Left renal cortex interstitium (tissue), 4 donors: ENCODE data around the gene RPS13. TPM values are rescaled to one million over a fixed set of nuclear protein-coding genes. Genes with fewer than 3 reads are reported as not detected.
A peak's percentile ranks its signal among the peaks of the same experiment; 100 is the strongest.
"Not testable (repeated sequence)": the region's sequence is repeated elsewhere in the genome, so short reads cannot be mapped to it uniquely, and the experiment has no call there.

Experiments used
- DNase-seq, 4 donors: peaks; one replicate each; pipeline ENCODE4 v3.0.0-alpha.2; 2013; ENCODE audit warnings: low read depth in 4 of 4, low spot score in 2 of 4, missing footprints in 1 of 4
- polyA plus RNA-seq, 4 donors: library from polyadenylated mRNA; unstranded; fragments of 120-200 nt; gene quantifications; one replicate each; pipeline ENCODE4 v1.2.1, GENCODE V29; 2013; ENCODE audit not compliant: insufficient read length in 4 of 4

RPS13 gene
- polyA plus RNA-seq, result 1,000 to 10,000 TPM; 1,109 to 1,444 (median 1,288) TPM

DNA sequence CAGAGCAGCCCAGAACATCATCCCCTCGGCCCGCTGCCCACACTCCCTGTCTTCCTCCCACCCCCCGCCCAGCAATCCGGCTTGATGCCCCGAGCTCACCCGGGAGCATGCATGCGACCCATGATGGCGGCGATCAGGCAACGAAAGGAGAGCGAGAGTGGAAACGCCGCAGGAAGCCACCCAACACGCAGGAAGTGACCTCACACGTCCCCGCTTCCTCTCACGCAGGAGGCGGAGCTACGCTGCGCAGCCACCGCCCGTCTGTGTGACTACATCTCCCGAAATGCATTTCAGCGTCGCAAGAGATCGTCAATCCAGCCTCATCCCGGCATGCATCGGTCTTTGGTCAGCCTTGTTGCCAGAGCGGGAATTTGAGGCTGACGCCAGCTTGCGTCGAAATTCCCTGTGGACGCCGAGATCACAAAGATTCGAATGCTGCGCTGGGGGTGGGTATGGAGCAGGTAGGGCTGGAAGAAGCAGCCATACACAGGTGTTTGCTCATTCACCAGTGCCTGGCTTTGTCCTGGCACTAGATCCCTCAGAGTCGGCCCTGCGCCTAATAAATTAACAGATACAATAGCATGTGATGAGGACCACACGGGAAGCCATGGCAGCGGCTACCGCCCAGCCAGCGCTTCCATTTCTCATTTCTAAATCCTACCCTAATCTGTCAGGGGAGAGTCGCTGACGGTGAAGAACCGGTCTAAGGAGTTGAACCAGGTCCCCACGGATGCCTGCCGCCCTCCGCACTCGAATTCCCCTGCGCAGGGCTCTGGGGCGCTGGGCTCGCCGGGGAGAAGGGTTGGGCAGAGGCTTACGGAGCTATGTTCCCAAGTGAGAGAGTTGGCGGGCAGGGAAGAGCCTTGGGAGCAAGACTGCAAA is at the start of gene RPS13:
RPS13 (minus strand) TSS at position 148 of the 882 bp plus-strand sequence; CDS start at position 122, 26 bp downstream.
- DNase-seq, result peak; percentile 94 to 99 (median 96)

DNA sequence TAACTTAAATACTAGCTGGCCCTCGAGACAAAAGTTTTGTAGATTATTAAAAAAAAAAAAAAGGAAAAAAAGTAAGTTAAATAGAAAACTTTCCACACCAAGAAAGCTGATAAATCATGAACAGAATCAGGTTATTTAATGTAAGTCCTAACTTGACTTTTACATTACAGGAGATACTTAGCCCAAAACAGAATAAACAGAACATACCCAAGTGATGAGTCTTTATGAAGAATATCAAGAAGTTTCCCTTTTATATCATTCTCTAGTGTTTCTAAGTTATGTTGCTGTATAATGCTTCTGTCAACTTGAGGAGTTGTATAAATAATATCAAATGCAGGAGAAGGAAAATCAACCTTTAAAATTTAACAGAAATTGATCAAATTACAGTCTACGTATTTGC is 44.5 kb upstream of the RPS13 start:
- no peak for DNase-seq

DNA sequence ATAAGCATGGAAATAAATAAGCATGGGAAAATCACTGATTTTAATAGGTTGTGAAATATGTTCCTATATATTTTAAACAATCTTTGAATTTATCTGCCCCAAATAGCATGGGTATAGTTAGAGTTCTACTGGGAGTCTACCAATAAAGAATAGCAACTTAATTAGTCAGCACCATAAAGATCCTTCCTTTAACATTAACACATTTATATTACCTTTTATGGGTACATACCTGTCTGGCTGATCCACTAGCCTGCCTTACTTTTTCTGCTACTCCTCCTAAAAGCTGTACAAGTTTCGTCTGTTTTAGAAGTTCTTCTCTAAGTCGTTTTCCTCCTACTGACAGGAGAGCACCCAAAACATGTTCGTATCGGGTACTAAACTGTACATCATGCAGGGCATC is 39.8 kb upstream of the RPS13 start:
- DNase-seq, result no peak

DNA sequence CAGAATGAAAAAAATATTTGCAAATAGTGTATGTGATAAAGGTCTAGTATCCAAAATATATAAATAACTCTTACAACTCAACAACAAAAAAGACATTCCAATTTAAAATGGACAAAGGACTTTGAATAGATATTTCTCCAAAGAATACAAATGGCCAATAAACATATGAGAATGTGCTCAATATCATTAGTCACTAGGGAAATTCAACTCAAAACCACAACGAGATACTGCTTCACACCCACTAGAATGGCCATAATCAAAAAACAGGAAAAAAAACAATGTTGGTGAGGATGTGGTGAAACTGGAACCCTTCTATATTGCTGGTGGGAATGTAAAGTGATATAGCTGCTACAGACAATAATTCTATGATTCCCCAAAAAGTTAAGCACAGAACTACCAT is 38.6 kb upstream of the RPS13 start:
- no peak for DNase-seq

DNA sequence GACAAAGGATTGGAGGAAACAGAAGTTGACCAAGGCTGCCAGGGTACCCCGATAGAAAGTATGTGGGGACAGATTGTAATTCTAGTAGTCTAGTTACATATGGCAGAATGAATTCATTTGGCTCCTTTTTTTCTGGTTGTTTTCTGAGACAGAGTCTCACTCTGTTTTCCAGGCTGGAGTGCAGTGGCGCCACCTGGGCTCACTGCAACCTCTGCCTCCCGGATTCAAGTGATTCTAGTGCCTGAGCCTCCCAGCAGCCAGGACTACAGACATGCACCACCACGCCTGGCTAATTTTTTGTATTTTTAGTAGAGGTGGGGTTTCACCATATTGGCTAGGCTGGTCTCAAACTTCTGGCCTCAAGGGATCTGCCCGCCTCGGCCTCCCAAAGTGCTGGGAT is 30.3 kb upstream of the RPS13 start:
- not testable (repeated sequence) for DNase-seq

DNA sequence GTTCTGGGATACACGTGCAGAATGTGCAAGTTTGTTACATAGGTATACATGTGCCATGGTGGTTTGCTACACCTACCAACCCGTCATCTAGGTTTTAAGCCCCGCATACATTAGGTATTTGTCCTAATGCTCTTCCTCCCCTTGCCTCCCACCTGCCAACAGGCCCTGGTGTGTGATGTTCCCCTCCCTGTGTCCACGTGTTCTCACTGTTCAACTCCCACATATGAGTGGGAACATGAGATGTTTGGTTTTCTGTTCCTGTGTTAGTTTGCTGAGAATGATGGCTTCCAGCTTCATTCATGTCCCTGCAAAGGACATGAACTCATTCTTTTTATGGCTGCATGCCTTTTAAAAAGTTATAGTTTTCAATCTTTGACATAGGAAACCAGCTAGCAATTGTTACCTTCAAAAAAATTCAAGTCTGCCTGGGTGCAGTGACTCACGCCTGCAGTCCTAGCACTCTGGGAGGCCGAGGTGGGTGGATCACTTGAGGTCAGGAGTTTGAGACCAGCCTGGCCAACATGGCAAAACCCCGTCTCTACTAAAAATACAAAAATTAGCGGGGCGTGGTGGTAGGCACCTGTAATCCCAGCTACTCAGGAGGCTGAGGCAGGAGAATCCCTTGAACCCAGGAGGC is 28.1 kb upstream of the RPS13 start:
- DNase-seq, result peak in 2 of 4 donors; percentile 2 to 9

DNA sequence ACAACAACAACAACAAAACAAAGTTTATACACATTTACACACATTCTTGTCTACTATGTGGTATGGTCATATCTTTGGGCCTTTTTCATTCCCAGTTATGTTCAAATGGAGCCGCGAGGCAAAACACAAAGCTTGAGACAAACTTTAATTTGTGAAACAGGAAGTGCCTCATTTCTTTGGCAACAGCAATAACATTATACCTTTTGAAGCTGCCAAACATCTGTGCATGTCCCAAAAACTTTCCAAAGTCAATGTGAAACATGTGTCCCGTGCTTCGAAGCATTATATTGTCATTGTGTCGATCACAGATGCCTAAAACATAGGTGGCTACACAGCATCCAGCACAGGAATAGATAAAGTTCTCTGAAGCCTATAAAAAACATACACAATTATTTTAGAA is 25.0 kb upstream of the RPS13 start:
- DNase-seq, result no peak

DNA sequence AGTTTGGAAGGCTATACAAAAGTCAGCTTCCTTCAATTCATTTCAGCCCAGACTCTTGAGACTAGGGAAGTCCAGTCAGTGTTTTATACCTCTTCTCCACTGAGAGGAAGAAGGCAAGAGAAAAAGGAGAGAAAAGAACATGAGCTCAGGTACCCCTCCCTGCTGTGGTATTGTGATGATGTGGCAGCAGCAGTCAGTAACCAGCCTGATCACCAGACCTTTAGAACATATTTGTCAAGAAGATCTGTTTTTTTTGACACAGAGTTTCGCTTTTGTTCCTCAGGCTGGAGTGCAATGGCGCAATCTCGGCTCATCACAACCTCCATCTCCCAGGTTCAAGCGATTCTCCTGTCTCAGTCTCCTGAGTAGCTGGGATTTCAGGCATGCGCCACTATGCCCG is 21.2 kb upstream of the RPS13 start:
- no peak for DNase-seq

DNA sequence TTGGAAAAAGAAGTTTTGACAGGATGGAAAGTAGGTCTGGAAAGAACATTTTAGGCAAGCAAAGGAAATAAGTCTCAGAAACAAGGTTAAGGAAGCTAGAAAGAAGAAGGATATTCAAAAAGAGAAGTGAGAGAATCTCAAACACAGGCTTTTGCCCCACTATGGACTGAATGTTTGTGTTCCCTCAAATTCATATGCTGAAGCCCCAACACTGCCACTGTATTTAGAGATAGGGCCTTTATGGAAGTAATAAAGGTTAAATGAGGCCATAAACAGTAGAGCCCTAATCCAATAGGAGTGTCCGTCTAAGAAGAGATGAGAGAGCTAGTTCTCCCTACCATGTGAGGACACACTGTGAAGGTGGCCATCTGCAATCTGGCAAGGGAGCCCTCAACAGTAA is 20.6 kb upstream of the RPS13 start:
- DNase-seq, result no peak

DNA sequence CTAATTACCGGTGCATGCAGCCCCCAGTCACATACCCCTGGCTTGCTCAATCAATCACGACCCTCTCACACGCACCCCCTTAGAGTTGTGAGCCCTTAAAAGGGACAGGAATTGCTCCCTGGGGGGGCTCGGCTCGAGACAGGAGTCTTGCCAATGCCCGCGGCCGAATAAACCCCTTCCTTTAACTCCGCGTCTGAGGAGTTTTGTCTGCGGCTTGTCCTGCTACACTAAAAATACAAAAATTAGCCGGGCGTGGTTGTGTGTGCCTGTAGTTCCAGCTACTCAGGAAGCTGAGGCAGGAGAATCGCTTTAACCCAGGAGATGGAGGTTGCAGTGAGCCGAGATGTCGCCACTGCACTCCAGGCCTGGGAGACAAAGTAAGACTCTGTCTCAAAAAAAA is 8.5 kb upstream of the RPS13 start:
- DNase-seq, result not testable (repeated sequence)

DNA sequence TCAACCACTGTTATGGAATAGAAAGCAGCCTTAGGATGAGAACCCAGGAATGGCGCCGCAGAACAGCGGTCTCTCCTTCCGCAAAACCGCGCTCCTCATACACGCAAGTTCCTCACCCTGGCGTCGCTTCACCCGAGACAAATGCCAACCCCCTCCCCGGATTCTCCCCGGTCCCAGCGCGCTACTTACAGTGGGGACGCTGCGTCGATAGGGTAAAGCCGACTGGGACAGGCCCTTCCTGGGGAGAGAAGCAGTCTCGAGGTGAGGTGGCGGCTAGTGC is 287 bp downstream of the RPS13 start:
- DNase-seq, result peak in 1 of 4 donors; percentile 7

DNA sequence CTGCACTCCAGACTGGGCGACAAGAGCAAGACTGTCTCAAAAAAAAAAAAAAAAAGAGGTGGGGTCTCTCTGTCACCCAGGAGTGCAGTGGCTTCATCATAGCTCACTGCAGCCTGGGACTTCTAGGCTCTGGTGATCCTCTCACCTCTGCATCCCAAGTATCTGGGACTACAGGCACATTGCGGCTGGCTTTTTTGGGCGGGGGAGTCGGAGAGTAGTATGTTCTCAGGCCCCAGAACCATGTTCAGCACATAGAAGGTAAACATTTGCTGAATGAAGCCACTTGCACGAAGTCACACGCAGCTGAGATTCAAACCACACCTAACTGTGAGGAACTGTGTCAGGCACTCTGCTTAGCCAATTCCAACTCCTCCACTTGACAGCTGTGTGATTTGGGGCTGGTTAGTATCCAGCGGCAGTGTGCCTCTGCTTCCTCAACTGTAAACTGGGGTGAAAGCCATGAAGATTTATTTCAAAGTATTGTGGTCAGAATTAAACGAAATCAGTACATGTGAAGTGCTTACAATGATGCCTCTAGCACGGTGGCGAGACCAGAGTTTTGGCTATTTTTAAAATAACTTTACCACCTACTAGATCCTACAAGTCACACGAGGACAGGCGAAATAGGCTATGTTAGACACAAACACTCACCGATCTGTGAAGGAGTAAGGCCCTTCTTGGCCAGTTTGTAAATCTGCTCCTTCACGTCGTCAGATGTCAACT is 789 bp downstream of the RPS13 start:
- DNase-seq, result no peak

DNA sequence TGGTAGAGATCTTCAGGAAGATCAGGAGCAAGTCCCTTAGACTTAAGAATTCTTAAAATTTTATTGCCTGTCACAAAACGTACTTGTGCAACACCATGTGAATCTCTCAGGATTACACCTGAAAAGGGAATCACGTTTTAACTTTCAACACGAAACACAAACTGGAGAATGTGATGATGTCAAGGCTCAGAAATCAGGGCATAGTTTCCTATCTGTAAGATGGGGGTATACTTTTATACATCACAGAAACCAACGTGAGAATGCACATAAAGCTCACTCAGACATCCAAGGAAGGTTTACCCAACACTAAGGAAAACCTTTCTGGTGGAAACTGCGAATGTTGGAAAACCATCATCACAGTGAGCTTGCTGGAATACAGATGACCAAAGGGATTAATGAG is 2.0 kb downstream of the RPS13 start:
- DNase-seq, result no peak

DNA sequence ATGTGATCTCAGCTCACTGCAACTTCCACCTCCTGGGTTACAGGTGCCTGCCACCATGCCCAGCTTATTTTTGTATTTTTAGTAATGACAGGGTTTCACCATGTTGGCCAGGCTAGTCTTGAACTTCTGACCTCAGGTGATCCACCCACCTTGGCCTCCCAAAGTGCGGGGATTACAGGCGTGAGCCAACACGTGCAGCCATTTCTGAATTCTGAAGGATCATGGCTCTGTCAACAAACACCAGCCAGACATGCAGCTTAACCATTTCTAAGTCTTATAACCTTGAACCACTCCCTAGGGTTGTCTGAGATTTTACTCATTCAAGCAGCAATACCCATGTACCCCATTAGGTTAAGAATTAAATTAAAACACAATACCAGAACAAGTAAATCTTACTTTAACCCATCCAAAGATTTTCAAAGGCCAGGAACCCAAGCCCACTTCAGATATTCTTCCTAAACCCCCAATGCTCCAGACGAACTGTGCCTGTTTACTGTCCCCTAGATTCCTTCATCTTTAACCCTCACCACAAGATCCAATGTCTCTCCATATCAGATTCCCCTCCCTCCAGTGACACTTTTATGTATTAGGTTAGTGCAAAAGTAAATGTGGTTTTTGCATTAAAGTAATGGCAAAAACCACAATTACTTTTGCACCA is 4.0 kb downstream of the RPS13 start:
- no peak for DNase-seq

DNA sequence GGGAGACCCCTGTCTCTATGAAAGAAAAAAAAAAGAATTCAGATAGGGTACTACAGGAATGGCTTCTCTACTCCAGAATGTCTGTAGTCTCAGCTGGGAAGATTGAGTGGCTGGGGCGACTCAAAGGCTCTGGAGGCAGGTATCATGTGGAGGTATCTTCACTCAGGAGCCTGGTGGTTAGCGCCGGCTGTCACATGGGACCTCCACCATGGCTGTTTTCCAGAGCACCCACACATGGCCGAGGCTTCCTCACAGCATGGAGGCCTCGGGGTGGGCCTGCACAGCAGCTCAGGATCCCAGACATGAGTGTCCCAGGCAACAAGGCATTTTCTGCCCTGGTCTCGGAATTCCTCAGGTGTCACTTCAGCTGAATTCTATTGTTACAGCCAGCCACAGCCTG is 10.1 kb downstream of the RPS13 start:
- DNase-seq, result no peak

DNA sequence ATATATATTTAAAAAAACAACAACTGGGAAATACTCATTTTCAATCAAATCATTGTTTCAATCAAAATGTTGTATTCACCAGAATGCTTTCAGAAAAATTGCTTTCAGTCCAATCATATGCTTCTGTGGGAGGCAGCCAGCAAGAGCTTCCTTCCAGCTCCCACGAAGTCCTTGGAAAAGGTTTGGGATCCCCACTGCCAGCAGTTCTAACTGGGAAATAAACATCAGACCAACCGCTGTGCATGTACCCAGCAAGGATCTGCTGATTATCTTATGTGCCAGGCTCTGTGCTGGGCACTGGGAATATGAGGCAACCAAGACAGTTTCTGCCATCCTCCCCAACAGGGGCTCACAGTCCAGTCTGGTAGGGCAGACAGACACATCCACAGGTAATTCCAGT is 10.8 kb downstream of the RPS13 start:
- no peak for DNase-seq

DNA sequence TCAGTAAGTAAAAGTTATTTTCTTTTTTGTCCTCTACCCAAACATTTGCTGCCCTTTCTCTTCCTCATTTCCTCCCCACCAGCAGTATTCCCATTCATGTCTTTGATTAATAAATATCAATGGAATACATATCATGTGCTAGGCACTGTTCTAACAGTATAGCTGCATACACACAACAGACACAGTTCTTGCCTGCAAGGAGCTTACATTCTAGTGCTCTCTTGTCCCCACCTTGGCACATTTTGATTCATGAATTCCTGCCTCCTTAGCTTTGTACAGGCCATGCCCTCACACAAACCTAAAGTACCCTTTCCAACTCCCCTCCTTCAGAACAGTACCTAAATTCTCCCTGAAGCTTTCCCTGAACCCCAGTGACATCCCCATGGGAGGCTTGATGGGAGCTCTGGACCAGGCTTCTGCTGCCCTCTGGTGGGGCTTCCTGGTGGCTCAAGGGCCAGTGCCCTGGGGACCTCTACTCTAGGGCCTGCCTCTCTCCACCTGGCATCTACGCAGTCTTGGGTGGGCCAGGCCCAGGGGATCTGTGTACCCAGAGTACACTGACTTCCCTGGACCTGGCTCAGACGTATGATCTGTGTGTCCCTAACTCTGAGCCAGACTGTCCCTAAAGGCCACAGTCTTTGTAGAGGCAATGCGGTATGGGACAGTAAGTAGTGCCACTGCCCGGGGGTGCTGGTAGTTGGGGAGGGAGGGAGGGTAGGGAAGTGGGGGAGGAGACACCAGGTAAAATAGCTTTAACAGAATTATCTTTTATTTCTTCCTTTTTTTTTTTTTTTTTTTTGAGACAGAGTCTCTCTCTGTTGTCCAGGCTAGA is 14.1 kb downstream of the RPS13 start:
- peak in 2 of 4 donors; percentile 8 to 20 for DNase-seq

DNA sequence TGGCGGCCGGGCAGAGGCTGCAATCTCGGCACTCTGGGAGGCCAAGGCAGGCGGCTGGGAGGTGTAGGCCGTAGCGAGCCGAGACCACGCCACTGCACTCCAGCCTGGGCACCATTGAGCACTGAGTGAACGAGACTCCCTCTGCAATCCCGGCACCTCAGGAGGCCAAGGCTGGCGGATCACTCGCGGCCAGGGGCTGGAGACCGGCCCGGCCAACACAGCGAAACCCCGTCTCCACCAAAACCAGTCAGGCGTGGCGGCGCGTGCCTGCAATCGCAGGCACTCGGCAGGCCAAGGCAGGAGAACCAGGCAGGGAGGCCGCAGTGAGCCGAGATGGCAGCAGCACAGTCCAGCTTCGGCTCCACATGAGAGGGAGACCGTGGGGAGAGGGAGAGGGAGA is 26.3 kb downstream of the RPS13 start:
- DNase-seq, result not testable (repeated sequence)

DNA sequence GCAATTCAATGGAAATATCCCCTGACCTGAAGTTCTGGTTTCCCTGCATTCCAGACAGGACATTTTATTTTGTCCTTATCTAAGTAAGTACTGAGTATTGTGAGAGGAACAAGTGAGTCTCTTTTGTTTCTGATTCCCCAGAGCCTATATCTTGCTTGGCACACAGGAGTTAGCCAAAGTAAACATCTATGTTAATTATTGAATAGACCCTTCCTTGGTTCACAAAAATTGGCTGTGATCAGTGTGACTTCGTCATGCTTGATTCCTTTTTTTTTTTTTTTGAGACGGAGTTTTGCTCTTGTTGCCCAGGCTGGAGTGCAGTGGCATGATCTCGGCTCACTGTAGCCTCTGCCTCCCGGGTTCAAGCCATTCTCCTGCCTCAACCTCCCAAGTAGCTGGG is 29.0 kb downstream of the RPS13 start:
- DNase-seq, result not testable (repeated sequence)

DNA sequence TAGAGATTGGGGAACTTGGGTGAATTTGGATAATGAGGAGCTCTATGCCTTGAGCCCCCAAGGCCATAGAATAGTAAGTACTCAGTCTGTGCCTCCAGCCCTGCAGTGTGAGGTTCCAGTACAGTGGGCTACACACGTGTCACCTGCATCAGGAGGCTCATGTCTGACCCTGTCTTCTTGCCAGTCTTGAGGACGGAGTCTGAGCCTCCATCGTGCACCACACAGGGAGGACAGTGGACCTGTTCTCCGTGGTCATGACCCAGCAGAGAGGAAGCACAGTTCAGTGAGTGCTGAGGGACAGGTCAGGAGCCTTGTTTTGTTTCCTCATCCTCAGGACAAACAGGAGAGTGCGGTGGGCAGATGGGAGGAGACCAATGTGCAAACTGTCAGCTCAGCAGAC is 30.8 kb downstream of the RPS13 start:
- DNase-seq, result no peak
